Mesenchymal stem cell (in vitro differentiated cells and primary cell): Measurements from ENCODE around the gene CCDC187.
"Not testable (repeated sequence)": the region's sequence is repeated elsewhere in the genome, so short reads cannot be mapped to it uniquely, and the experiment has no call there.

ENCODE experiments used
- DNase-seq: peaks from one replicate; pipeline ENCODE4 v3.0.0-alpha.2; 2013
- H2AFZ ChIP-seq: one replicate; pipeline ENCODE4 v1.6.1; 2013; ENCODE audit warnings: low read depth, mild to moderate bottlenecking, control low read depth, inconsistent platforms, low read length, moderate library complexity
- H2AK5ac ChIP-seq: 2 replicates; pipeline ENCODE4 v1.6.1; 2013; ENCODE audit warnings: low read length, moderate library complexity, mild to moderate bottlenecking, inconsistent platforms; ENCODE audit not compliant: severe bottlenecking
- H2BK120ac ChIP-seq: one replicate; pipeline ENCODE4 v1.6.1; 2013; ENCODE audit warnings: low read depth, mild to moderate bottlenecking, inconsistent platforms, low read length, moderate library complexity
- H2BK12ac ChIP-seq, 2 experiments: one replicate each; pipeline ENCODE4 v1.6.1; 2013; ENCODE audit warnings: inconsistent platforms in 2 of 2, low read length in 2 of 2, mild to moderate bottlenecking in 2 of 2, moderate library complexity in 2 of 2, control low read depth in 1 of 2
- H2BK15ac ChIP-seq: one replicate; pipeline ENCODE4 v1.6.1; 2013; ENCODE audit warnings: mild to moderate bottlenecking, low read depth, inconsistent platforms; ENCODE audit not compliant: poor library complexity, severe bottlenecking
- H2BK5ac ChIP-seq: 2 replicates; pipeline ENCODE4 v1.6.1; 2013; ENCODE audit warnings: low read depth, mild to moderate bottlenecking, low read length, control low read depth, inconsistent platforms; ENCODE audit not compliant: poor library complexity, severe bottlenecking
- H3K14ac ChIP-seq, 2 experiments: one replicate each; pipeline ENCODE4 v1.6.1; 2013; ENCODE audit warnings: inconsistent platforms in 2 of 2, low read length in 2 of 2, control low read depth in 1 of 2, mild to moderate bottlenecking in 1 of 2, moderate library complexity in 1 of 2
- H3K18ac ChIP-seq, 2 experiments: one replicate each; pipeline ENCODE4 v1.6.1; 2013; ENCODE audit warnings: inconsistent platforms in 2 of 2, low read length in 2 of 2, control low read depth in 1 of 2, low read depth in 1 of 2, mild to moderate bottlenecking in 1 of 2
- H3K23ac ChIP-seq, 2 experiments: one replicate each; pipeline ENCODE4 v1.6.1; 2013; ENCODE audit warnings: inconsistent platforms in 2 of 2, low read length in 2 of 2, mild to moderate bottlenecking in 2 of 2, moderate library complexity in 2 of 2, control low read depth in 1 of 2
- H3K27ac ChIP-seq: 2 replicates; pipeline ENCODE4 v1.5.1; 2013; ENCODE audit warnings: mild to moderate bottlenecking, moderate library complexity, low read length, control low read depth, inconsistent platforms; ENCODE audit not compliant: poor library complexity, severe bottlenecking
- H3K27me3 ChIP-seq, 2 experiments: 2 replicates each; pipeline versions ENCODE4 v1.6.1 to v1.7.0; 2013; ENCODE audit warnings: low read length in 2 of 2, mild to moderate bottlenecking in 2 of 2, moderate library complexity in 2 of 2, control low read depth in 1 of 2, inconsistent platforms in 1 of 2; ENCODE audit not compliant: control insufficient read depth in 1 of 2, insufficient read depth in 1 of 2
- H3K36me3 ChIP-seq, 2 experiments: 2 replicates each; pipeline versions ENCODE4 v1.6.1 to v1.7.0; 2013; ENCODE audit warnings: low read length in 2 of 2, control low read depth in 1 of 2, inconsistent platforms in 1 of 2, low read depth in 1 of 2, mild to moderate bottlenecking in 1 of 2; ENCODE audit not compliant: insufficient read depth in 2 of 2, control insufficient read depth in 1 of 2
- H3K4ac ChIP-seq, 2 experiments: one replicate each; pipeline ENCODE4 v1.6.1; 2013; ENCODE audit warnings: inconsistent platforms in 2 of 2, low read length in 2 of 2, mild to moderate bottlenecking in 2 of 2, moderate library complexity in 2 of 2, control low read depth in 1 of 2, low read depth in 1 of 2
- H3K4me1 ChIP-seq: 2 replicates; pipeline ENCODE4 v1.6.1; 2013; ENCODE audit warnings: low read depth, low read length, control low read depth; ENCODE audit not compliant: control insufficient read depth, insufficient read depth
- H3K4me2 ChIP-seq: 2 replicates; pipeline ENCODE4 v1.6.1; 2013; ENCODE audit warnings: low read length, mild to moderate bottlenecking, inconsistent platforms; ENCODE audit not compliant: poor library complexity, severe bottlenecking
- H3K4me3 ChIP-seq, 2 experiments: 2 replicates each; pipeline versions ENCODE4 v1.5.1 to v1.7.0; 2013; ENCODE audit warnings: low read length in 2 of 2, mild to moderate bottlenecking in 2 of 2, control low read depth in 1 of 2, low read depth in 1 of 2; ENCODE audit not compliant: insufficient read depth in 1 of 2
- H3K79me1 ChIP-seq: replicated peaks from 2 replicates; pipeline ENCODE4 v1.6.1; 2013; ENCODE audit warnings: mild to moderate bottlenecking, control low read depth, low read length, inconsistent platforms; ENCODE audit not compliant: poor library complexity, severe bottlenecking
- H3K9ac ChIP-seq: 2 replicates; pipeline ENCODE4 v1.7.0; 2013; ENCODE audit warnings: mild to moderate bottlenecking, low read length, moderate library complexity
- H3K9me3 ChIP-seq: 2 replicates; pipeline ENCODE4 v1.7.0; 2013; ENCODE audit warnings: mild to moderate bottlenecking, low read length; ENCODE audit not compliant: control insufficient read depth
- H4K8ac ChIP-seq: one replicate; pipeline ENCODE4 v1.6.1; 2013; ENCODE audit warnings: inconsistent platforms, mild to moderate bottlenecking, low read length, moderate library complexity
- H4K91ac ChIP-seq: one replicate; pipeline ENCODE4 v1.6.1; 2013; ENCODE audit warnings: mild to moderate bottlenecking, low read length, inconsistent platforms
- WGBS: methylation state at CpG from one replicate; pipeline ENCODE4 v1.1.7; 2013; ENCODE audit warnings: mixed read lengths; 5-methylcytosine and 5-hydroxymethylcytosine counted together

The CCDC187 gene

GRCh38 chr9:136266641-136267040 is 37.3 kb downstream of the CCDC187 start:
- DNase-seq, H3K79me1 ChIP-seq, H2AK5ac ChIP-seq, H3K9ac ChIP-seq, H3K9me3 ChIP-seq, H3K4me2 ChIP-seq, H2BK120ac ChIP-seq, H3K14ac ChIP-seq, H2BK12ac ChIP-seq, H2BK5ac ChIP-seq, H3K27ac ChIP-seq, H4K91ac ChIP-seq, H3K4me1 ChIP-seq, H3K36me3 ChIP-seq, H3K23ac ChIP-seq, H3K4me3 ChIP-seq, H3K4ac ChIP-seq, H2BK15ac ChIP-seq, H2AFZ ChIP-seq, H3K18ac ChIP-seq: not testable (repeated sequence)
- H4K8ac ChIP-seq, result peak overlapping the region; percentile 35
- 98% methylated on average over 16 of the region's 18 CpGs for WGBS
- peaks cover 3 to 63% of the 10 kb centered on the region in 2 experiments for H3K27me3 ChIP-seq

- Histone ChIP-seq H3K18ac (no peak overlapping the region), H3K4me1 (peaks cover 9% of the 10 kb centered on the region), H3K27ac (no peak overlapping the region), H2BK120ac (no peak overlapping the region), H2AFZ (no peak overlapping the region), H3K23ac (no peak overlapping the region), H3K79me1 (no peaks in the 10 kb centered on the region), H3K36me3 (no peaks in the 10 kb centered on the region), H2BK12ac (no peak overlapping the region), H2BK5ac (no peak overlapping the region), H2BK15ac (no peak overlapping the region), H3K4ac (no peak overlapping the region), H3K27me3 (peaks cover 6 to 69% of the 10 kb centered on the region in 2 experiments), H4K91ac (peak overlapping the region; percentile 49), H4K8ac (no peak overlapping the region), H3K4me2 (no peak overlapping the region), H3K14ac (no peak overlapping the region), H3K9me3 (peaks cover 2% of the 10 kb centered on the region), H3K4me3 (no peak overlapping the region), H3K9ac (no peak overlapping the region), H2AK5ac (no peak overlapping the region)
- 94% methylated on average over 16 of the region's 17 CpGs for WGBS
- DNase-seq, result no peak
These were observed 38.1 kb downstream of the CCDC187 start for GRCh38 chr9:136265561-136266355.

GRCh38 chr9:136264441-136265405 is 39.2 kb downstream of the CCDC187 start:
- H2BK120ac ChIP-seq, result no peak overlapping the region
- no peak for DNase-seq
- no peak overlapping the region for H3K23ac ChIP-seq
- H3K4me3 ChIP-seq, result no peak overlapping the region
- H2BK5ac ChIP-seq, result no peak overlapping the region
- no peak overlapping the region for H3K18ac ChIP-seq
- H3K14ac ChIP-seq, result no peak overlapping the region
- H3K4ac ChIP-seq, result no peak overlapping the region
- 83% methylated on average over 23 of the region's 24 CpGs for WGBS
- H3K27ac ChIP-seq, result no peak overlapping the region
- H3K36me3 ChIP-seq, result no peaks in the 10 kb centered on the region
- no peak overlapping the region for H2AFZ ChIP-seq
- no peak overlapping the region for H3K4me2 ChIP-seq
- peaks cover 2% of the 10 kb centered on the region for H3K9me3 ChIP-seq
- no peak overlapping the region for H2AK5ac ChIP-seq
- peaks cover 8 to 66% of the 10 kb centered on the region in 2 experiments for H3K27me3 ChIP-seq
- no peak overlapping the region for H3K9ac ChIP-seq
- no peak overlapping the region for H2BK12ac ChIP-seq
- no peak overlapping the region for H2BK15ac ChIP-seq
- no peak overlapping the region for H4K91ac ChIP-seq
- H4K8ac ChIP-seq, result no peak overlapping the region
- peaks cover 11% of the 10 kb centered on the region for H3K4me1 ChIP-seq
- no peaks in the 10 kb centered on the region for H3K79me1 ChIP-seq

- H3K4me2 ChIP-seq, result no peak overlapping the region
These were observed 39.9 kb downstream of the CCDC187 start for GRCh38 chr9:136264031-136264430.

More at GRCh38 chr9:136264031-136264430, 39.9 kb downstream of the CCDC187 start:
- no peaks in the 10 kb centered on the region for H3K79me1 ChIP-seq
- H3K4ac ChIP-seq, result no peak overlapping the region
- no peak overlapping the region for H4K8ac ChIP-seq
- no peak overlapping the region for H3K27ac ChIP-seq
- H3K14ac ChIP-seq, result no peak overlapping the region
- H3K36me3 ChIP-seq, result no peaks in the 10 kb centered on the region
- H4K91ac ChIP-seq, result no peak overlapping the region
- H2BK5ac ChIP-seq, result no peak overlapping the region
- peaks cover 8 to 62% of the 10 kb centered on the region in 2 experiments for H3K27me3 ChIP-seq
- no peak overlapping the region for H3K9ac ChIP-seq
- H2BK15ac ChIP-seq, result no peak overlapping the region
- H3K9me3 ChIP-seq, result no peaks in the 10 kb centered on the region
- no peak overlapping the region for H2BK12ac ChIP-seq
- H2AFZ ChIP-seq, result no peak overlapping the region
- H3K23ac ChIP-seq, result no peak overlapping the region
- no peak for DNase-seq
- no peak overlapping the region for H3K4me3 ChIP-seq
- H2BK120ac ChIP-seq, result no peak overlapping the region
- no peak overlapping the region for H2AK5ac ChIP-seq
- 89% methylated on average over 18 of the region's 19 CpGs for WGBS
- peaks cover 13% of the 10 kb centered on the region for H3K4me1 ChIP-seq
- H3K18ac ChIP-seq, result no peak overlapping the region
